ENCODE data around the gene MTFP1. TPM values are rescaled to one million over a fixed set of nuclear protein-coding genes. Genes with fewer than 3 reads are reported as not detected.
"Not testable (repeated sequence)": the region's sequence is repeated elsewhere in the genome, so short reads cannot be mapped to it uniquely, and the experiment has no call there.

The MTFP1 gene
- total RNA-seq, 2 experiments from 2014 or later, result 49.5 to 52.1 TPM

DNA sequence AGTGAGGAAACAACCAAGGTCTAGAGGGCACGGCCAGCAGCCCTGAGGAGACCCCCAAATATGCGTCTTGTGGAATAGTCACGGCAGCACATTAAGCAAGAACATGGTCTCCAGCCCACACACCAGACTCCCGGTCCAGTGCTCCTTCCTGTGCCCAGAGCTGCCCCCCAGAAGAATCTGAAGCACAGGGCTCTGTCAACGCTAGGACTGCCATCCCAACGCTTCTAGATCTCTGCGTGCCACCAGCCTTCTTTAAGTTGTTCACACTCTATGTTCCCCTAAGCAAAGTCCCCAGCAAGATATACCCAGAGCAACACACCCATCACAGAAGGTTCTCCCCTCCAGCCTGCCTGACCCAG is 32.3 kb upstream of the MTFP1 start:
- Mint-ChIP-seq H3K27ac (no peak overlapping the region), H3K36me3 (ENCODE audit: low read depth) (no peaks in the 10 kb centered on the region), H3K27me3 (peaks cover 6% of the 10 kb centered on the region), H3K4me1 (peaks cover 51% of the 10 kb centered on the region), H3K9me3 (peaks cover 3% of the 10 kb centered on the region), H3K4me3 (no peak overlapping the region)
- ChIA-PET POLR2A (interaction anchor here (3.4 to 12.2 kb wide), 2 partner anchors 31 to 105 kb away, joined by 15 to 115 read pairs; partner anchors contain the start of genes CASTOR1 and MTFP1), CTCF (interaction anchor here (1.6 to 8.7 kb wide), 3 partner anchors 30 to 104 kb away, joined by 10 to 185 read pairs (median 100); partner anchors contain the start of genes CASTOR1 and MTFP1)
- no peak for DNase-seq

DNA sequence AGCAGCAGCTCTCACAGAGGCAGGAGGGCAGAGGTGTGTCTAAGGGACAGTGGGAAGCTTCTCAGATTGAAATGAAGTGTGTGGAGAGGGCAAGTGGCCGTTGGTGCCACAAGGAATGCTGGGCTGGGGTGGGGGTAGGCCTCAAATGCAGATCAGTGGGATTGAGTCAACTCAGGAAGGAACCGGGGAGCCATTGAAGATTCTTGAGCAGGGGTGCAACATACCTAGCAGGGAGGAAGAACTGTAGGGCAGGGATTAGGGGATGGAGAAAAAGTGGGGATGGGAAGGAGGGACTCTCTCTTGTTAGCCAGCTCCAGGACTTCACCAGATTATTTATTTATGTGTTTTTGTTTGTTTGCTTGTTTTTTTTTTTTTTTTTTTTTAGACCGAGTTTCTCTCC is 31.7 kb upstream of the MTFP1 start:
- Mint-ChIP-seq H3K4me3 (no peak overlapping the region), H3K9me3 (peaks cover 3% of the 10 kb centered on the region), H3K36me3 (ENCODE audit: low read depth) (no peaks in the 10 kb centered on the region), H3K4me1 (peaks cover 52% of the 10 kb centered on the region), H3K27me3 (peaks cover 6% of the 10 kb centered on the region), H3K27ac (no peak overlapping the region)
- DNase-seq, result no peak
- POLR2A ChIA-PET, result interaction anchor here (12.2 kb wide), 1 partner anchor 31 kb away, joined by 115 read pairs; the partner anchor contains the start of gene MTFP1
- CTCF ChIA-PET, result interaction anchor here (7.2 to 8.7 kb wide), 2 partner anchors 30 to 104 kb away, joined by 100 to 185 read pairs; partner anchors contain the start of genes CASTOR1 and MTFP1

DNA sequence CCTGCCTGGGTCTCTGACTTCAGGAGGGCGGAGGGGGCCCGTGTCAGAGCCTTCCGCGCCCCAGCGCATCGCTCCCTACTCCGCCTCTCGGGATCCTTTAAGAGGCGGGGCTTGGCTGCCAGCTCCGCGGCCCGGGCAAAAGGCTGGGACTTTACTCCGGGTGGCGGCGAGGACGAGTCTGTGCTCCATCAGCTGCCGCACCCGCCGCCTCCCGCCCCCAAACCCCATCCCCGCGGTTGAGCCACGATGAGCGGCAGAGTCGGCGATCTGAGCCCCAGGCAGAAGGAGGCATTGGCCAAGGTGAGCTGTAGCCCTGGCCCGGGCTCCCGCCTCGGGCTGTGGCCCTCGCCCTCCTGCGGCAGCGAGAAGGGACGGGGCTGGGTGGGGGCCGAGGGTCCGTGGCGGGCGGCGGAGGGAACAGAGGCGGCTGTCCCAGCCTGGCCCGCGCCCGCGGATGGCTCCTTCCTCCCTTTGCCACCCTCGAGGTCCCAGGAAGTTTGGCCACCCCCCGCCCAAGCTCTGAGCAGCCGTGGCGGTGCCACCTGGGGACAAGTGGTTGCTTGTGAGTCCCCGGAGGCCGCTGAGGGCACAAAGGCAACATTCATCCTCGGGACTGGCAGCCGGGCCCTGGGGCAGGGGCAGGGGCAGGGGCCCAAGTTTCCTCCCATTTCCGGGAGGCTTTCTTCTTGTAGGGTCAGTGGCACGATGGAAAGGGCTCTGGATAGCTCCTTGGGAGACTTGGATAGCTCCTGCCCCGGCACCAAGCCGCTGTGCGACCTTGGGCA is 28.5 kb upstream of the MTFP1 start, which contains the start of gene SEC14L2:
Gene SEC14L2 (plus strand): TSS at position 148 of the 785 bp plus-strand sequence. CDS start 99 bp downstream, at position 247.
- Mint-ChIP-seq H3K9me3 (no peaks in the 10 kb centered on the region), H3K27me3 (peaks cover 4% of the 10 kb centered on the region), H3K27ac (peak within 1 kb of the TSS; percentile 35), H3K36me3 (ENCODE audit: low read depth) (peaks cover 5% of the 10 kb centered on the region), H3K4me1 (peaks cover 38% of the 10 kb centered on the region), H3K4me3 (peak within 1 kb of the TSS; percentile 80)
- CTCF ChIA-PET, result interaction anchor here (0.9 to 2.7 kb wide), 10 partner anchors 9 to 350 kb away, joined by 3 to 17 read pairs (median 4); partner anchors contain the start of gene RNF215
- POLR2A ChIA-PET, result interaction anchor here (0.7 to 12.2 kb wide), 9 partner anchors 9 to 172 kb away, joined by 3 to 115 read pairs (median 3); partner anchors contain the start of genes CASTOR1, CCDC157, MTFP1 and SF3A1
- DNase-seq, result peak; percentile 62

DNA sequence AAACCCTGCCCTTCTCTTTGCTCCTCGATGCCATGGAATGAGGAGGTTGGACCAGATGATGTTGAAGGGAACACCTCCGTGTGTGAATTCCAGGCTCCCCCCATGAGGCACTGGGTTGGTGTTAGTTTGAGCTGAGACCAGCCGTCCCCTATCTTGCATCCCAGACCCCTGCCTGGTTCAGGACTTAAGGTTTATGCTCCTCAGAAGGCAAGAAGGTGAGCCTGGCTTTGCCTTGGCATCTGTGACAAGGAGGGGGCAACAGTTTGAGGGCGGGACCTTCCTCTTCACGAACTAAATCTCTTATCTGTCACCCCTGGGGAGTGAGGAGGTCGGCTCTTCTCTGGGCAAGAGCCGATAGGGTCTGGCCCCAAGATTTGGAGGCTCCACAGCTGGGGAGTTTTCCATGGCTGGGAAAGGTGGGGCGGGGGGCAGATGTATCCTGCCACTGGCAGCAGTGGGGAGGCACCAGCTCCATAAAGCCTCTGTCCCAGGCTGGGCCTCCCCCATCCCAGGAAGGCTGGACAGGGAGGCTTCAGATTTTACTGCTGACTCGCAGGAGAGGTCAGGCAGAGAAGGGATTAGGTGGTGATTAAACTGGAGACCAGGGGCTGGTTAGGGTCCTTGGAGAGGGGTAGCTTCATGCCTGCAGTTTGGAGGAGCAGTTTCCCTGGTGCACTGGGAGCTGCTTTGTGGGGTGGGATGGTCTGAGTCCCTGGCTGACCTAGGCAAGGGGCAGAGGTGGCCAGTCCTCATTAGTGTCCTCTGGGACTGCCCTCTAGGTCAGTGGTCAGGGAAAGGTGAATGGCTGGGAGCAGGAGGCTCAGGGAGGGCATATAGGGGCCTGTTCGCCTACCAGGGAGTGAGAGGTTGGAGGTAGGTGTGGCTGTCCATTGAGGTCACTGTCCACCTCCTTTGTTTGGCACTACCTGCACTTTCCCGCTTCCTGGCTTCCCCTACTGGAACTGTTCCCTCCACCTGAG is 27.6 kb upstream of the MTFP1 start:
- no peak for DNase-seq
- Mint-ChIP-seq H3K27me3 (peaks cover 4% of the 10 kb centered on the region), H3K4me3 (peak overlapping the region; percentile 69), H3K9me3 (no peaks in the 10 kb centered on the region), H3K4me1 (peaks cover 34% of the 10 kb centered on the region), H3K36me3 (ENCODE audit: low read depth) (peaks cover 6% of the 10 kb centered on the region), H3K27ac (no peak overlapping the region)
- CTCF ChIA-PET, result interaction anchor here (1.0 to 2.7 kb wide), 8 partner anchors 10 to 351 kb away, joined by 3 to 17 read pairs (median 4); partner anchors contain the start of gene RNF215
- POLR2A ChIA-PET, result interaction anchor here (0.7 to 12.2 kb wide), 8 partner anchors 8 to 109 kb away, joined by 3 to 115 read pairs (median 4); partner anchors contain the start of genes CASTOR1, CCDC157, MTFP1 and SF3A1

DNA sequence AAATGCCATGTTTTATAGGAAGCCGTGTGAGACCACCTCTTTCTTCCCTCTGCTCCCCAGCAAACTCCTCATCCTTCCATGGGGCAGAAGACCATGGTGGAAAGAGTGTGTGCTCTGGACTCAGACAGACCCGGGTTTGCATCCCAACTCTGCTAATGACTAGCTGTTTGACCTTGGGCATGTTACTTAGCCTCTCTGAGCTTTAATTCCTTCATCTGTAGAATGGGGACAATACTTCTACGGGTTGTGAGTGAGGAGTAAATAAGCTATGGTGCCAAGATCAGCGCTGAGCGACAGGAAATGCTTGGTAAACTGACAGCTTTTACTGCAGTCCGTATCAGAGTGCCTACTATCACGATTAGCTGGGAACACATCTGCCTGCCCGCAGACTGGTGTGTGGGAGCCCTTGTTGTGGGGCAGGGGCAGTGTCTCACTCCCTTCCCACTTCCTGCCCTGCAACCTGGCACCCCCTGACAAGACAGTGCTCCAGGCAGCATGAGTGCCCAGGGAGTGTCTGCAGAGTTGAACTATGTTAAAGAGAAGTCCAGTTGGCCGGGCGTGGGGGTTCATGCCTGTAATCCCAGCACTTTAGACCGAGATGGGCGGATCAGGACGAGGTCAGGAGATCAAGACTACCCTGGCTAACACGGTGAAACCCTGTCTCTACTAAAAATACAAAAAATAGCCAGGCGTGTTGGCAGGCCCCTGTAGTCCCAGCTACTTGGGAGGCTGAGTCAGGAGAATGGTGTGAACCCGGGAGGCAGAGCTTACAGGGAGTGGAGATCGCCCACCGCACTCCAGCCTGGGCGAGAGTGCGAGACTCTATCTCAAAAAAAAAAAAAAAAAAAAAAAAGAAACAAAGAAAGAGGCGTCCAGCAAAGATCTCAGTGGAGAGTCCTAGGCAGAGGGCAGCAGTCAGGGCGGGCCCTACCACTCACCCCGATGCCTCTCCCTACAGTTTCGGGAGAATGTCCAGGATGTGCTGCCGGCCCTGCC is 26.6 kb upstream of the MTFP1 start:
- CTCF ChIA-PET, result interaction anchor here (1.2 to 2.7 kb wide), 5 partner anchors 11 to 111 kb away, joined by 3 to 9 read pairs (median 4); no protein-coding TSS in a partner anchor
- Mint-ChIP-seq H3K36me3 (ENCODE audit: low read depth) (peaks cover 6% of the 10 kb centered on the region), H3K27me3 (peaks cover 4% of the 10 kb centered on the region), H3K4me3 (peak overlapping the region; percentile 9), H3K4me1 (peaks cover 32% of the 10 kb centered on the region), H3K9me3 (no peaks in the 10 kb centered on the region), H3K27ac (no peak overlapping the region)
- DNase-seq, result no peak
- POLR2A ChIA-PET, result interaction anchor here (0.8 to 12.2 kb wide), 2 partner anchors 26 to 42 kb away, joined by 4 to 115 read pairs; partner anchors contain the start of genes CCDC157, MTFP1 and SF3A1

DNA sequence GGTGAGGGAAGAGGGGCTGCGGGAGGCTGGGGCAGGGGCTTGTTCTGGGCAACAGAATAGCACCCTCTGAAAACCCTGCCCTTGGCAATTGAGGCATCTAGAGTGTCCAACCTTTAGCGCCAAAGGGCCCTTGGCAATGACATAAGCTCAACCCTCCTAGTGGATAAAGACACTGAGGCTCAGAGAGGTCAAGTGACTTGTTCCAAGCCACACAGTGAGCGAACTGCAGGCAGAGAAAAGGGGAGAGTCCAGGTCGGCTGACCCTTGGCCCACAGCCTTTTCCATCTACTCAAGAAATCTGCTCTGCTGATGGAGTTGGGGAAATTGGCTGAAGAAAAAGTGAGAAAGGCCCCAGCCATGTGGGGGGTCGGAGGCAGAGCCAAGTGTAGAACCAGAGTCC is 25.9 kb upstream of the MTFP1 start:
- H3K27ac Mint-ChIP-seq, result no peak overlapping the region
- peaks cover 32% of the 10 kb centered on the region for H3K4me1 Mint-ChIP-seq
- POLR2A ChIA-PET, result interaction anchor here (12.2 kb wide), 1 partner anchor 25 kb away, joined by 115 read pairs; the partner anchor contains the start of gene MTFP1
- CTCF ChIA-PET, result no interaction called here
- H3K27me3 Mint-ChIP-seq, result peaks cover 4% of the 10 kb centered on the region
- H3K4me3 Mint-ChIP-seq, result no peak overlapping the region
- DNase-seq, result no peak
- peaks cover 6% of the 10 kb centered on the region for H3K36me3 Mint-ChIP-seq (ENCODE audit: low read depth)
- no peaks in the 10 kb centered on the region for H3K9me3 Mint-ChIP-seq

DNA sequence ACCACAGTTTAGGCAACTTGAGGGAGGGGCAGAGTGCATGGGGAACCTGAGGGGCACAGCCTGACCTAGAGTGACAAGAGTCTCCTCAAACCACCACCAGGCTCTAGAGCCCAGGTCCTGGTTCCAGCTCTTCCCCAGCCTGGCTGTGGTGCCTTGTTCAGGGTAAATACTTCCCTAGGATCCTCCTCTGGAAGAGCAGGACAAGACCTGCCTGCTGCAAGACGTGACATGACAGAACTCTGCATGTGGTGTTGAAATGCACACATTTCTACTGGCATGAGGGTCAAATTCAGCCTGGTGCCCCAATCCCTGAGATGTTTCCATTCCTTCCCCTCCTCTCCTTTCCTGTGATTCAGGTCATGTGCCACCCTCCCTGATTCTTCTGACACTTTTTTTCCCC is 25.4 kb upstream of the MTFP1 start:
- H3K4me1 Mint-ChIP-seq, result peaks cover 32% of the 10 kb centered on the region
- peaks cover 4% of the 10 kb centered on the region for H3K27me3 Mint-ChIP-seq
- ChIA-PET CTCF (no interaction called here), POLR2A (interaction anchor here (12.2 kb wide), 1 partner anchor 25 kb away, joined by 115 read pairs; the partner anchor contains the start of gene MTFP1)
- H3K36me3 Mint-ChIP-seq (ENCODE audit: low read depth), result peaks cover 6% of the 10 kb centered on the region
- H3K9me3 Mint-ChIP-seq, result no peaks in the 10 kb centered on the region
- H3K4me3 Mint-ChIP-seq, result no peak overlapping the region
- no peak for DNase-seq
- H3K27ac Mint-ChIP-seq, result no peak overlapping the region

DNA sequence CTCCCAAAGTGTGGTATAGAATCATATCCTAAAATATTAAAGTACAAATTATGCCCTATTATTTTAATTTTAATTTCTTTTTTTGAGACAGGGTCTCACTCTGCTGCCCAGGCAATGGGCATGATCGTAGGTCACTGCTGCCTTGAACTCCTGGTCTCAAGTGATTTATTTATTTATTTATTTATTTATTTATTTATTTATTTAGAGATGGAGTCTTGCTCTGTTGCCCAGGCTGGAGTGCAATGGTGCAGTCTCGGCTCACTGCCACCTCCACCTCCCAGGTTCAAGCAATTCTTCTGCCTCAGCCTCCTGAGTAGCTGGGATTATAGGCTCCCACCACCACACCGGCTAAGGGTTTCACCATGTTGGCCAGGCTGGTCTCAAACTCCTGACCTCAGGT is 24.5 kb upstream of the MTFP1 start:
- DNase-seq; H3K27ac Mint-ChIP-seq; H3K27me3 Mint-ChIP-seq; CTCF ChIA-PET; H3K4me3 Mint-ChIP-seq; H3K9me3 Mint-ChIP-seq; H3K36me3 Mint-ChIP-seq (ENCODE audit: low read depth): not testable (repeated sequence)
- POLR2A ChIA-PET, result interaction anchor here (1.4 kb wide), 1 partner anchor 23 kb away, joined by 7 read pairs; no protein-coding TSS in a partner anchor
- H3K4me1 Mint-ChIP-seq, result peaks cover 27% of the 10 kb centered on the region

DNA sequence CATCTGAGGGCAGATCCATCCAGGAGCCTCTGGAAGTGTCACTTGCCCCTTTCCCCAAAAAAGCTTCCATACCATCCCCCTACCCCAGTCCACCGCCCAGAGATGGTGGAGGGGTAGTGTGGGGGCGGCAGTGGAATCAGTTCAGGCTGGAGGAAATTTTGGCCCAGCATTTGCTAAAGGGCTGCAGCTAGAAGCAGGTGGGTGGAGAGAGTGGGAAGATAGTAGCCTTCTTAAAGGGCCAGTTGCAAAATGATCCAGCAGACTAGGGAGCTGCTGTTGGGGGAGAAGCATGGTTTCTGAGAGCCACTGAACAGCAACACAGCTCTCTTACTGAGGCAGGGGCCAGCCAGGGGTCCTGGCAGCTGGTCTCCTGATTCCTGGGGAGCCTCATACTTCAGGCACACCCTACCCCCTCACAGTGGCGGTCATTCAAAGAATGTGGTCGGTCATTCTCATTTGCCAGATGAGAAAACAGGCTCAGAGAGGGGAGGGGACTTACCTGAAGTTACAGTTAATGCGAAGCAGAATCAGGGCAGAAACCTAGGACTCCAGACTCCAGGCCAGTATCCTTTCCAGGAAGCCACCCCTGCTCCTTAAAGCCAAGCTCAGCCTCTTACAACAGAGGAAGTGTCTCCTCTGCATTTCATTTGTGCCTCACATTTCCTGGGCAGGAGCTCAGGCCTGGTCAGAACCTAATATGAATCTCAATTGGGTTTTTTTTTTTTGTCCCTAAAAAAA is 23.4 kb upstream of the MTFP1 start:
- ChIA-PET POLR2A (interaction anchor here (1.0 to 1.6 kb wide), 3 partner anchors 10 to 22 kb away, joined by 3 to 7 read pairs (median 4); no protein-coding TSS in a partner anchor), CTCF (interaction anchor here (0.9 to 1.3 kb wide), 4 partner anchors 10 to 397 kb away, joined by 3 to 4 read pairs (median 3); no protein-coding TSS in a partner anchor)
- Mint-ChIP-seq H3K27ac (no peak overlapping the region), H3K36me3 (ENCODE audit: low read depth) (peaks cover 6% of the 10 kb centered on the region), H3K27me3 (peaks cover 4% of the 10 kb centered on the region), H3K4me3 (no peak overlapping the region), H3K4me1 (peaks cover 18% of the 10 kb centered on the region), H3K9me3 (no peaks in the 10 kb centered on the region)
- no peak for DNase-seq

DNA sequence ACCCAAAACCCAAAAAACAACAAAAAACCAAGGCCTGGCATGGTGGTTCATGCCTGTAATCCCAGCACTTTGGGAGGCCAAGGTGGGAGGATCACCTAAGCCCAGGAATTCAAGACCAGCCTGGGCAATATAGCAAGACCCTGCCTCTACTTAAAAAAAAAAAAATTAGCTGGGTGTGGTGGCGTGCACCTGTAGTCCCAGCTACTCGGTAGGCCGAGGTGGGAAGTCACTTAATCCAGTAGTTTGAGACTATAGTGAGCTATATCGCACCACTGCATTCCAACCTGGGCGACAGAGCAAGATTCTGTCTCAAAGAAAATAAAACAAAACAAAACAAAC is 22.8 kb upstream of the MTFP1 start:
- H3K27ac Mint-ChIP-seq; H3K9me3 Mint-ChIP-seq; H3K36me3 Mint-ChIP-seq (ENCODE audit: low read depth); H3K4me3 Mint-ChIP-seq; H3K27me3 Mint-ChIP-seq; DNase-seq: not testable (repeated sequence)
- H3K4me1 Mint-ChIP-seq, result peaks cover 15% of the 10 kb centered on the region
- ChIA-PET POLR2A (interaction anchor here (1.0 to 1.6 kb wide), 3 partner anchors 11 to 21 kb away, joined by 3 to 7 read pairs (median 4); no protein-coding TSS in a partner anchor), CTCF (interaction anchor here (0.9 to 1.3 kb wide), 3 partner anchors 11 to 397 kb away, joined by 3 to 4 read pairs (median 3); no protein-coding TSS in a partner anchor)

DNA sequence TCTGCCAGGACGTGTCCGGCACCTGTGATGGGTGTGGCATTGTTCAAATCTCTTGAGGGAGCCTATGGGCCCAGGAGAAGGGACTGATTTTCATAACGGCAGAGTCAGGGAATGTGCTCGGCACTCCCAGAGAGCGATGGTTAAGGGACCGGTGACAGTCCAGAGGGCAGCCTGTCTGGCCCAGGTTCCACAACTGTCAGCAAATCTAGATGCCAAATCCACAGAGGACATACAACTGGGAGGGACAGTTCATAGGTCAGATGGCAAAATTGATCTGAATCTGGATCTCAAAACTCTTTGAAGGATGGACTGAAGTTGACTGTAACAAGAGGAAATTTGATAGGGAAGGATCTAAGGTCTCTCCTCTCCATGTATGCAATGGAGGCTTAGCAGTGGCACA is 21.3 kb upstream of the MTFP1 start:
- H3K27me3 Mint-ChIP-seq, result no peaks in the 10 kb centered on the region
- DNase-seq, result no peak
- no peak overlapping the region for H3K4me3 Mint-ChIP-seq
- H3K4me1 Mint-ChIP-seq, result peaks cover 9% of the 10 kb centered on the region
- H3K9me3 Mint-ChIP-seq, result no peaks in the 10 kb centered on the region
- peaks cover 6% of the 10 kb centered on the region for H3K36me3 Mint-ChIP-seq (ENCODE audit: low read depth)
- H3K27ac Mint-ChIP-seq, result no peak overlapping the region
- CTCF ChIA-PET, result no interaction called here
- POLR2A ChIA-PET, result interaction anchor here (1.3 kb wide), 1 partner anchor 16 kb away, joined by 3 read pairs; no protein-coding TSS in a partner anchor
